WTC11 (cell line): ENCODE measurements around the gene FNDC3B. TPM values are rescaled to one million over a fixed set of nuclear protein-coding genes. Genes with fewer than 3 reads are reported as not detected.

Experiments
- ATAC-seq: fragments of 200-7000 bp; cut with Tn5 transposase; 2 replicates; pipeline ENCODE4 v1.10.0; 2021; ENCODE audit warnings: mild to moderate bottlenecking, moderate library complexity
- CTCF ChIA-PET: fragments of 300-600 bp; sonication (Branson Sonifier 250); formaldehyde crosslinking; loops from one replicate; lab custom pipeline; 2021; ENCODE audit warnings: antibody characterized with exemption; lab: Charles Lee
- POLR2A ChIA-PET: fragments of 350-600 bp; sonication (Branson Sonifier 250); formaldehyde crosslinking; loops from one replicate; lab custom pipeline; 2021; ENCODE audit warnings: antibody characterized with exemption; lab: Charles Lee
- DNase-seq: peaks from one replicate; pipeline ENCODE4 v3.0.0; 2021; ENCODE audit warnings: low spot score
- H3K27ac Mint-ChIP-seq: 2 replicates; pipeline ENCODE4 v1.8.0; 2021; ENCODE audit warnings: mixed read lengths
- H3K27me3 Mint-ChIP-seq: 2 replicates; pipeline ENCODE4 v1.8.0; 2021; ENCODE audit warnings: low read depth, mild to moderate bottlenecking, moderate library complexity, mixed read lengths
- H3K36me3 Mint-ChIP-seq: 2 replicates; pipeline ENCODE4 v1.8.0; 2021; ENCODE audit warnings: mixed read lengths
- H3K4me1 Mint-ChIP-seq: 2 replicates; pipeline ENCODE4 v1.8.0; 2022; ENCODE audit warnings: mixed read lengths
- H3K4me3 Mint-ChIP-seq: 2 replicates; pipeline ENCODE4 v1.8.0; 2021; ENCODE audit warnings: mild to moderate bottlenecking, moderate library complexity, mixed read lengths
- H3K9me3 Mint-ChIP-seq: 2 replicates; pipeline ENCODE4 v1.8.0; 2021; ENCODE audit warnings: mixed read lengths
- CREB1 ChIP-seq: sonication (generic); formaldehyde crosslinking; IDR thresholded peaks from 2 replicates; pipeline ENCODE4 v1.8.0; 2023; ENCODE audit warnings: mild to moderate bottlenecking, missing genetic modification reagents
- ELF4 ChIP-seq: sonication (generic); formaldehyde crosslinking; IDR thresholded peaks from 2 replicates; pipeline ENCODE4 v1.8.1; 2022; ENCODE audit warnings: low read depth, mild to moderate bottlenecking, moderate library complexity, missing genetic modification reagents
- FOXJ3 ChIP-seq: sonication (generic); formaldehyde crosslinking; IDR thresholded peaks from 2 replicates; pipeline ENCODE4 v1.9.0; 2021; ENCODE audit warnings: missing genetic modification reagents, mild to moderate bottlenecking, borderline replicate concordance
- GABPB1 ChIP-seq: sonication (generic); formaldehyde crosslinking; IDR thresholded peaks from 2 replicates; pipeline ENCODE4 v1.8.1; 2023; ENCODE audit warnings: mild to moderate bottlenecking, missing genetic modification reagents
- IRF2 ChIP-seq: sonication (generic); formaldehyde crosslinking; IDR thresholded peaks from 2 replicates; pipeline ENCODE4 v1.8.0; 2022; ENCODE audit warnings: low read depth, missing genetic modification reagents, borderline replicate concordance
- JAZF1 ChIP-seq: fragments of 250-450 bp; sonication (Bioruptor Pico); IDR thresholded peaks from 2 replicates; pipeline ENCODE4 v1.9.0; 2021; ENCODE audit warnings: moderate library complexity, mild to moderate bottlenecking, inconsistent platforms
- KAT7 ChIP-seq: sonication (generic); formaldehyde crosslinking; IDR thresholded peaks from 2 replicates; pipeline ENCODE4 v1.8.1; 2023; ENCODE audit warnings: missing genetic modification reagents, mild to moderate bottlenecking, borderline replicate concordance
- NR2C2 ChIP-seq: sonication (generic); formaldehyde crosslinking; IDR thresholded peaks from 2 replicates; pipeline ENCODE4 v1.8.0; 2022; ENCODE audit warnings: mild to moderate bottlenecking, missing genetic modification reagents
- OVOL2 ChIP-seq: fragments of 250-450 bp; sonication (Bioruptor Pico); IDR thresholded peaks from 2 replicates; pipeline ENCODE4 v1.9.0; 2021; ENCODE audit warnings: mild to moderate bottlenecking, borderline replicate concordance
- TP53 ChIP-seq: sonication (generic); formaldehyde crosslinking; IDR thresholded peaks from 2 replicates; pipeline ENCODE4 v1.8.1; 2023; ENCODE audit warnings: mild to moderate bottlenecking, missing genetic modification reagents
- ZNF138 ChIP-seq: sonication (generic); formaldehyde crosslinking; conservative IDR thresholded peaks from 2 replicates; pipeline ENCODE4 v1.8.1; 2022; ENCODE audit warnings: mild to moderate bottlenecking, moderate library complexity, missing genetic modification reagents
- ZNF396 ChIP-seq: fragments of 250-450 bp; sonication (Bioruptor Pico); IDR thresholded peaks from 2 replicates; pipeline ENCODE4 v1.8.0; 2021; ENCODE audit warnings: mild to moderate bottlenecking, moderate library complexity, borderline replicate concordance
- total RNA-seq: library from RNA; stranded (reverse); gene quantifications from 3 replicates; pipeline ENCODE4 v1.2.3, GENCODE V29; 2021
- TF ChIP-seq, protein P1 (sequence below): sonication (generic); formaldehyde crosslinking; IDR thresholded peaks from 2 replicates; pipeline ENCODE4 v1.8.1; 2023; ENCODE audit warnings: mild to moderate bottlenecking, missing genetic modification reagents
- TF ChIP-seq, protein P2 (sequence below): sonication (generic); formaldehyde crosslinking; IDR thresholded peaks from 2 replicates; pipeline ENCODE4 v1.8.1; 2023; ENCODE audit warnings: mild to moderate bottlenecking, moderate library complexity, missing genetic modification reagents
- TF ChIP-seq, protein P3 (sequence below): sonication (generic); formaldehyde crosslinking; IDR thresholded peaks from 2 replicates; pipeline ENCODE4 v1.8.0; 2022; ENCODE audit warnings: missing genetic modification reagents
- TF ChIP-seq, protein P4 (sequence below): fragments of 250-450 bp; sonication (Bioruptor Pico); IDR thresholded peaks from 2 replicates; pipeline ENCODE4 v1.9.0; 2021; ENCODE audit warnings: moderate library complexity, mild to moderate bottlenecking, inconsistent platforms, borderline replicate concordance
- TF ChIP-seq, protein P5 (sequence below): fragments of 250-450 bp; sonication (Bioruptor Pico); IDR thresholded peaks from 2 replicates; pipeline ENCODE4 v1.8.0; 2021; ENCODE audit warnings: mild to moderate bottlenecking
- TF ChIP-seq, protein P6 (sequence below): sonication (generic); formaldehyde crosslinking; IDR thresholded peaks from 2 replicates; pipeline ENCODE4 v1.8.1; 2023; ENCODE audit warnings: mild to moderate bottlenecking, missing genetic modification reagents, moderate library complexity
- TF ChIP-seq, protein P7 (sequence below): sonication (generic); formaldehyde crosslinking; IDR thresholded peaks from 2 replicates; pipeline ENCODE4 v1.8.1; 2022; ENCODE audit warnings: low read depth, mild to moderate bottlenecking, moderate library complexity, missing genetic modification reagents, borderline replicate concordance

The FNDC3B gene
- total RNA-seq, 1 experiment from 2014 or later: 42.8 TPM

DNA sequence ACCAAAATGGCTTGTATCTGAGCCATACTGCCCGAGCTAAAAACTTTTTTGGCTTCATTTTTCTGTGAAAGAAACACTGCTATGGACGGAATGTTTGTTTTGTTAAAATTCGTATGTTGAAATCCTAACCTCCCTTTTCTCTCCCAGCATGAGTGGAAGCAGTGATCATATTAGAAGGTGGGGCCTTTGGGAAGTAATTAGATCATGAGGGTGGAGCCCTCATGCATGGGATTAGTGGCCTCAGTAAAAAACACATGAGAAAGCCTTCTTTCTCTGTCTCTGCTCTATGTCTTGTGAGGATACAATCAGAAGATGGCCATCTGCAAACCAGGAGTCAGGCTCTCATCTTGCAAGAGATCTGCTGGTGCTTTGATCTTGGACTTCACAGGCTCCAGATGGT, 7.4 kb upstream of the FNDC3B start (continued):
- TF ChIP-seq KAT7 (no peak), ZNF138 (CRISPR knock-in tag) (no peak), IRF2 (CRISPR knock-in tag) (no peak), GABPB1 (no peak)
- TF ChIP-seq, protein P1, sequence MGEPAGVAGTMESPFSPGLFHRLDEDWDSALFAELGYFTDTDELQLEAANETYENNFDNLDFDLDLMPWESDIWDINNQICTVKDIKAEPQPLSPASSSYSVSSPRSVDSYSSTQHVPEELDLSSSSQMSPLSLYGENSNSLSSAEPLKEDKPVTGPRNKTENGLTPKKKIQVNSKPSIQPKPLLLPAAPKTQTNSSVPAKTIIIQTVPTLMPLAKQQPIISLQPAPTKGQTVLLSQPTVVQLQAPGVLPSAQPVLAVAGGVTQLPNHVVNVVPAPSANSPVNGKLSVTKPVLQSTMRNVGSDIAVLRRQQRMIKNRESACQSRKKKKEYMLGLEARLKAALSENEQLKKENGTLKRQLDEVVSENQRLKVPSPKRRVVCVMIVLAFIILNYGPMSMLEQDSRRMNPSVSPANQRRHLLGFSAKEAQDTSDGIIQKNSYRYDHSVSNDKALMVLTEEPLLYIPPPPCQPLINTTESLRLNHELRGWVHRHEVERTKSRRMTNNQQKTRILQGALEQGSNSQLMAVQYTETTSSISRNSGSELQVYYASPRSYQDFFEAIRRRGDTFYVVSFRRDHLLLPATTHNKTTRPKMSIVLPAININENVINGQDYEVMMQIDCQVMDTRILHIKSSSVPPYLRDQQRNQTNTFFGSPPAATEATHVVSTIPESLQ (CRISPR knock-in tag): no peak
- TF ChIP-seq, protein P2, sequence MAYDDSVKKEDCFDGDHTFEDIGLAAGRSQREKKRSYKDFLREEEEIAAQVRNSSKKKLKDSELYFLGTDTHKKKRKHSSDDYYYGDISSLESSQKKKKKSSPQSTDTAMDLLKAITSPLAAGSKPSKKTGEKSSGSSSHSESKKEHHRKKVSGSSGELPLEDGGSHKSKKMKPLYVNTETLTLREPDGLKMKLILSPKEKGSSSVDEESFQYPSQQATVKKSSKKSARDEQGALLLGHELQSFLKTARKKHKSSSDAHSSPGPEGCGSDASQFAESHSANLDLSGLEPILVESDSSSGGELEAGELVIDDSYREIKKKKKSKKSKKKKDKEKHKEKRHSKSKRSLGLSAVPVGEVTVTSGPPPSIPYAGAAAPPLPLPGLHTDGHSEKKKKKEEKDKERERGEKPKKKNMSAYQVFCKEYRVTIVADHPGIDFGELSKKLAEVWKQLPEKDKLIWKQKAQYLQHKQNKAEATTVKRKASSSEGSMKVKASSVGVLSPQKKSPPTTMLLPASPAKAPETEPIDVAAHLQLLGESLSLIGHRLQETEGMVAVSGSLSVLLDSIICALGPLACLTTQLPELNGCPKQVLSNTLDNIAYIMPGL (CRISPR knock-in tag): no peak
- TF ChIP-seq, all 79 proteins: peak for 0

DNA sequence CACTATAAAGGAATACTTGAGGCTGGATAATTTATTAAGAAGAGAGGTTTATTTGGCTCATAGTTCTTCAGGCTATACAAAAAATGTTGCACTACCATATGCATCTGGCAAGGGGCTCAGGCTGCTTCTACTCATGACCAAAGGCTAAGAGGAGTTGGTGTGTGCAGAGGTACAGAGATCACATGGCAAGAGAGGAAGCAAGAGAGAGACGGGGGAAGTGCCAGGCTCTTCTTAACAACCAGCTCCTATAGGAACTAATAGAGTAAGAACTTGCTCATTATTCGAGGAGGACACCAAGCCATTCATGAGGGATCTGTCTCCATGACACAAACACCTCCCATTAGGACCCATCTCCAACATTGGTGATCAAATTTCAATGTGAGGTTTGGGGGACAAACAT, 6.0 kb upstream of the FNDC3B start:
- H3K36me3 Mint-ChIP-seq: peaks cover 6% of the 10 kb centered on the region
- no peak for ATAC-seq
- peaks cover 20% of the 10 kb centered on the region for H3K4me1 Mint-ChIP-seq
- POLR2A ChIA-PET: no interaction called here
- TF ChIP-seq, protein P3, sequence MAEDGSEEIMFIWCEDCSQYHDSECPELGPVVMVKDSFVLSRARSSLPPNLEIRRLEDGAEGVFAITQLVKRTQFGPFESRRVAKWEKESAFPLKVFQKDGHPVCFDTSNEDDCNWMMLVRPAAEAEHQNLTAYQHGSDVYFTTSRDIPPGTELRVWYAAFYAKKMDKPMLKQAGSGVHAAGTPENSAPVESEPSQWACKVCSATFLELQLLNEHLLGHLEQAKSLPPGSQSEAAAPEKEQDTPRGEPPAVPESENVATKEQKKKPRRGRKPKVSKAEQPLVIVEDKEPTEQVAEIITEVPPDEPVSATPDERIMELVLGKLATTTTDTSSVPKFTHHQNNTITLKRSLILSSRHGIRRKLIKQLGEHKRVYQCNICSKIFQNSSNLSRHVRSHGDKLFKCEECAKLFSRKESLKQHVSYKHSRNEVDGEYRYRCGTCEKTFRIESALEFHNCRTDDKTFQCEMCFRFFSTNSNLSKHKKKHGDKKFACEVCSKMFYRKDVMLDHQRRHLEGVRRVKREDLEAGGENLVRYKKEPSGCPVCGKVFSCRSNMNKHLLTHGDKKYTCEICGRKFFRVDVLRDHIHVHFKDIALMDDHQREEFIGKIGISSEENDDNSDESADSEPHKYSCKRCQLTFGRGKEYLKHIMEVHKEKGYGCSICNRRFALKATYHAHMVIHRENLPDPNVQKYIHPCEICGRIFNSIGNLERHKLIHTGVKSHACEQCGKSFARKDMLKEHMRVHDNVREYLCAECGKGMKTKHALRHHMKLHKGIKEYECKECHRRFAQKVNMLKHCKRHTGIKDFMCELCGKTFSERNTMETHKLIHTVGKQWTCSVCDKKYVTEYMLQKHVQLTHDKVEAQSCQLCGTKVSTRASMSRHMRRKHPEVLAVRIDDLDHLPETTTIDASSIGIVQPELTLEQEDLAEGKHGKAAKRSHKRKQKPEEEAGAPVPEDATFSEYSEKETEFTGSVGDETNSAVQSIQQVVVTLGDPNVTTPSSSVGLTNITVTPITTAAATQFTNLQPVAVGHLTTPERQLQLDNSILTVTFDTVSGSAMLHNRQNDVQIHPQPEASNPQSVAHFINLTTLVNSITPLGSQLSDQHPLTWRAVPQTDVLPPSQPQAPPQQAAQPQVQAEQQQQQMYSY: no peak
- TF ChIP-seq, protein P4, sequence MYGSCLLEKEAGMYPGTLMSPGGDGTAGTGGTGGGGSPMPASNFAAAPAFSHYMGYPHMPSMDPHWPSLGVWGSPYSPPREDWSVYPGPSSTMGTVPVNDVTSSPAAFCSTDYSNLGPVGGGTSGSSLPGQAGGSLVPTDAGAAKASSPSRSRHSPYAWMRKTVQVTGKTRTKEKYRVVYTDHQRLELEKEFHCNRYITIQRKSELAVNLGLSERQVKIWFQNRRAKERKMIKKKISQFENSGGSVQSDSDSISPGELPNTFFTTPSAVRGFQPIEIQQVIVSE: no peak
- TF ChIP-seq, protein P5, sequence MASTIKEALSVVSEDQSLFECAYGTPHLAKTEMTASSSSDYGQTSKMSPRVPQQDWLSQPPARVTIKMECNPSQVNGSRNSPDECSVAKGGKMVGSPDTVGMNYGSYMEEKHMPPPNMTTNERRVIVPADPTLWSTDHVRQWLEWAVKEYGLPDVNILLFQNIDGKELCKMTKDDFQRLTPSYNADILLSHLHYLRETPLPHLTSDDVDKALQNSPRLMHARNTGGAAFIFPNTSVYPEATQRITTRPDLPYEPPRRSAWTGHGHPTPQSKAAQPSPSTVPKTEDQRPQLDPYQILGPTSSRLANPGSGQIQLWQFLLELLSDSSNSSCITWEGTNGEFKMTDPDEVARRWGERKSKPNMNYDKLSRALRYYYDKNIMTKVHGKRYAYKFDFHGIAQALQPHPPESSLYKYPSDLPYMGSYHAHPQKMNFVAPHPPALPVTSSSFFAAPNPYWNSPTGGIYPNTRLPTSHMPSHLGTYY (CRISPR knock-in tag): no peak
- TF ChIP-seq KAT7: no peak
- no peak for TF ChIP-seq ELF4 (CRISPR knock-in tag)
- TF ChIP-seq CREB1 (CRISPR knock-in tag): no peak
- TF ChIP-seq, protein P6, sequence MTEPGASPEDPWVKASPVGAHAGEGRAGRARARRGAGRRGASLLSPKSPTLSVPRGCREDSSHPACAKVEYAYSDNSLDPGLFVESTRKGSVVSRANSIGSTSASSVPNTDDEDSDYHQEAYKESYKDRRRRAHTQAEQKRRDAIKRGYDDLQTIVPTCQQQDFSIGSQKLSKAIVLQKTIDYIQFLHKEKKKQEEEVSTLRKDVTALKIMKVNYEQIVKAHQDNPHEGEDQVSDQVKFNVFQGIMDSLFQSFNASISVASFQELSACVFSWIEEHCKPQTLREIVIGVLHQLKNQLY (CRISPR knock-in tag): no peak
- no peak for TF ChIP-seq ZNF396 (CRISPR knock-in tag)
- TF ChIP-seq TP53 (CRISPR knock-in tag): no peak
- TF ChIP-seq OVOL2 (CRISPR knock-in tag): no peak
- TF ChIP-seq, protein P7, sequence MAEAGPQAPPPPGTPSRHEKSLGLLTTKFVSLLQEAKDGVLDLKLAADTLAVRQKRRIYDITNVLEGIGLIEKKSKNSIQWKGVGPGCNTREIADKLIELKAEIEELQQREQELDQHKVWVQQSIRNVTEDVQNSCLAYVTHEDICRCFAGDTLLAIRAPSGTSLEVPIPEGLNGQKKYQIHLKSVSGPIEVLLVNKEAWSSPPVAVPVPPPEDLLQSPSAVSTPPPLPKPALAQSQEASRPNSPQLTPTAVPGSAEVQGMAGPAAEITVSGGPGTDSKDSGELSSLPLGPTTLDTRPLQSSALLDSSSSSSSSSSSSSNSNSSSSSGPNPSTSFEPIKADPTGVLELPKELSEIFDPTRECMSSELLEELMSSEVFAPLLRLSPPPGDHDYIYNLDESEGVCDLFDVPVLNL (CRISPR knock-in tag): no peak
- TF ChIP-seq JAZF1 (CRISPR knock-in tag): no peak
- no peak for TF ChIP-seq FOXJ3
- TF ChIP-seq NR2C2 (CRISPR knock-in tag): no peak
- TF ChIP-seq ZNF138 (CRISPR knock-in tag): no peak
- H3K27ac Mint-ChIP-seq: no peak overlapping the region
- H3K9me3 Mint-ChIP-seq: peaks cover 9% of the 10 kb centered on the region
- CTCF ChIA-PET: no interaction called here
- no peak for DNase-seq
- no peak overlapping the region for H3K4me3 Mint-ChIP-seq
- H3K27me3 Mint-ChIP-seq: no peaks in the 10 kb centered on the region
